ENCODE measurements around the gene EEFSEC.

GRCh38 chr3:128290484-128290883 is 137.2 kb downstream of the EEFSEC start:
- TF ChIP-seq CTCF (IDR thresholded peaks at IDR 0.05; ENCODE audit: insufficient read depth, low read length) (no peak), POLR2AphosphoS5 (IDR thresholded peaks at IDR 0.05; ENCODE audit: low read depth) (no peak), GABPA (IDR thresholded peaks at IDR 0.05; ENCODE audit: low read depth) (no peak)

Measured in HL-60 (cell line).